Neural cell (in vitro differentiated cells): ENCODE data around the gene MYCBPAP.

Experiments
- CTCF ChIP-seq: fragments of 450-650 bp; IDR thresholded peaks from 2 replicates; pipeline ENCODE4 v1.5.1; 2014; ENCODE audit warnings: antibody characterized with exemption, mild to moderate bottlenecking, moderate library complexity; ENCODE audit not compliant: poor library complexity, severe bottlenecking
- EP300 ChIP-seq: fragments of 450-650 bp; conservative IDR thresholded peaks from 2 replicates; pipeline ENCODE4 v1.6.1; 2014; ENCODE audit warnings: antibody characterized with exemption, mild to moderate bottlenecking, moderate library complexity; ENCODE audit not compliant: poor library complexity, severe bottlenecking
- EZH2 ChIP-seq: fragments of 200-600, 300-800 bp; shearing (Covaris generic), sonication (generic); IDR thresholded peaks from 2 replicates; pipeline ENCODE4 v1.6.1; 2014; ENCODE audit warnings: antibody characterized with exemption, low read length, borderline replicate concordance, mild to moderate bottlenecking; ENCODE audit not compliant: insufficient read depth, poor library complexity, severe bottlenecking
- POLR2AphosphoS5 ChIP-seq: IDR thresholded peaks from 2 replicates; pipeline ENCODE4 v1.6.1; 2012
- RAD21 ChIP-seq: fragments of 450-650 bp; conservative IDR thresholded peaks from 2 replicates; pipeline ENCODE4 v1.6.1; 2014; ENCODE audit warnings: antibody characterized with exemption, mild to moderate bottlenecking, moderate library complexity
- REST ChIP-seq: IDR thresholded peaks from 2 replicates; pipeline ENCODE4 v1.6.1; 2012; ENCODE audit warnings: borderline replicate concordance

- no peak for TF ChIP-seq CTCF
- TF ChIP-seq REST = no peak
- no peak for TF ChIP-seq POLR2AphosphoS5
- no peak for TF ChIP-seq RAD21
- no peak for TF ChIP-seq EP300
- no peak for TF ChIP-seq EZH2
These were observed 69.3 kb downstream of the MYCBPAP start for GRCh38 chr17:50577451-50577954.
